H9 (cell line): Measurements from ENCODE around the gene CACNB3. TPM values are rescaled to one million over a fixed set of nuclear protein-coding genes. Genes with fewer than 3 reads are reported as not detected.

Experiments
- DNase-seq: peaks from one replicate; pipeline ENCODE4 v3.0.0-alpha.2; 2017
- H2AFZ ChIP-seq: one replicate; pipeline ENCODE4 v1.6.1; 2013; ENCODE audit warnings: mild to moderate bottlenecking, low read length, control low read depth, moderate library complexity
- H2AK5ac ChIP-seq: 2 replicates; pipeline ENCODE4 v1.6.1; 2013; ENCODE audit warnings: low read length, control low read depth, mixed read lengths; ENCODE audit not compliant: insufficient read length
- H2BK120ac ChIP-seq: one replicate; pipeline ENCODE4 v1.6.1; 2013; ENCODE audit warnings: low read depth, mild to moderate bottlenecking, low read length, control low read depth, inconsistent platforms; ENCODE audit not compliant: poor library complexity, severe bottlenecking
- H2BK12ac ChIP-seq: 2 replicates; pipeline ENCODE4 v1.6.1; 2013; ENCODE audit warnings: low read length, control low read depth, mixed read lengths, low read depth; ENCODE audit not compliant: insufficient read length
- H2BK15ac ChIP-seq: 2 replicates; pipeline ENCODE4 v1.6.1; 2013; ENCODE audit warnings: low read depth, low read length, control low read depth
- H2BK20ac ChIP-seq: one replicate; pipeline ENCODE4 v1.6.1; 2013; ENCODE audit warnings: low read depth, mild to moderate bottlenecking, low read length, control low read depth, inconsistent platforms; ENCODE audit not compliant: poor library complexity, severe bottlenecking
- H2BK5ac ChIP-seq: 2 replicates; pipeline ENCODE4 v1.6.1; 2013; ENCODE audit warnings: low read length, control low read depth, mixed read lengths; ENCODE audit not compliant: insufficient read length
- H3K14ac ChIP-seq: 2 replicates; pipeline ENCODE4 v1.6.1; 2013; ENCODE audit warnings: low read length, control low read depth; ENCODE audit not compliant: insufficient read depth
- H3K18ac ChIP-seq: 2 replicates; pipeline ENCODE4 v1.6.1; 2013; ENCODE audit warnings: low read depth, mild to moderate bottlenecking, mixed read lengths, low read length, control low read depth; ENCODE audit not compliant: insufficient read length
- H3K23ac ChIP-seq: 2 replicates; pipeline ENCODE4 v1.6.1; 2013; ENCODE audit warnings: low read length, control low read depth, mixed read lengths, low read depth; ENCODE audit not compliant: insufficient read length
- H3K23me2 ChIP-seq: 2 replicates; pipeline ENCODE4 v1.6.1; 2013; ENCODE audit warnings: low read depth, mild to moderate bottlenecking, mixed read lengths, low read length, control low read depth; ENCODE audit not compliant: insufficient read length, poor library complexity, severe bottlenecking
- H3K27ac ChIP-seq: 2 replicates; pipeline ENCODE4 v1.5.1; 2013; ENCODE audit warnings: low read length, control low read depth, mixed read lengths, low read depth; ENCODE audit not compliant: insufficient read length
- H3K27me3 ChIP-seq: 2 replicates; pipeline ENCODE4 v1.6.1; 2013; ENCODE audit warnings: low read length, control low read depth, inconsistent platforms; ENCODE audit not compliant: insufficient read depth
- H3K4ac ChIP-seq: 2 replicates; pipeline ENCODE4 v1.6.1; 2013; ENCODE audit warnings: low read depth, mild to moderate bottlenecking, control low read depth, inconsistent platforms, low read length, moderate library complexity
- H3K4me1 ChIP-seq: 2 replicates; pipeline ENCODE4 v1.6.1; 2013; ENCODE audit warnings: low read length, control low read depth, inconsistent platforms; ENCODE audit not compliant: insufficient read depth
- H3K4me2 ChIP-seq: 2 replicates; pipeline ENCODE4 v1.6.1; 2013; ENCODE audit warnings: low read length, control low read depth, mixed read lengths; ENCODE audit not compliant: insufficient read length, insufficient read depth
- H3K56ac ChIP-seq: 2 replicates; pipeline ENCODE4 v1.6.1; 2013; ENCODE audit warnings: low read depth, mild to moderate bottlenecking, mixed read lengths, low read length, control low read depth; ENCODE audit not compliant: insufficient read length
- H3K79me1 ChIP-seq: 2 replicates; pipeline ENCODE4 v1.6.1; 2013; ENCODE audit warnings: low read depth, mild to moderate bottlenecking, moderate library complexity, low read length, control low read depth, inconsistent platforms; ENCODE audit not compliant: insufficient read depth, poor library complexity, severe bottlenecking
- H3K79me2 ChIP-seq: 2 replicates; pipeline ENCODE4 v1.6.1; 2013; ENCODE audit warnings: low read length, control low read depth, inconsistent platforms; ENCODE audit not compliant: insufficient read depth
- H3K9ac ChIP-seq: 2 replicates; pipeline ENCODE4 v1.6.1; 2013; ENCODE audit warnings: low read length, control low read depth, mixed read lengths; ENCODE audit not compliant: insufficient read length; ENCODE audit errors: extremely low read depth
- H3K9me3 ChIP-seq: one replicate; pipeline ENCODE4 v1.6.1; 2013; ENCODE audit warnings: low read depth, low read length, inconsistent platforms; ENCODE audit not compliant: control insufficient read depth
- H3T11ph ChIP-seq: one replicate; pipeline ENCODE4 v1.6.1; 2013; ENCODE audit warnings: mild to moderate bottlenecking, low read length, control low read depth, inconsistent platforms
- H4K20me1 ChIP-seq: one replicate; pipeline ENCODE4 v1.6.1; 2013; ENCODE audit not compliant: control insufficient read depth, insufficient read length, insufficient read depth
- H4K5ac ChIP-seq: 2 replicates; pipeline ENCODE4 v1.6.1; 2013; ENCODE audit warnings: low read depth, mild to moderate bottlenecking, mixed read lengths, low read length, control low read depth; ENCODE audit not compliant: insufficient read length
- H4K8ac ChIP-seq: replicated peaks from 2 replicates; pipeline ENCODE4 v1.6.1; 2013; ENCODE audit warnings: low read length, control low read depth, mixed read lengths, low read depth; ENCODE audit not compliant: insufficient read length
- H4K91ac ChIP-seq: 2 replicates; pipeline ENCODE4 v1.6.1; 2013; ENCODE audit warnings: low read depth, mild to moderate bottlenecking, moderate library complexity, mixed read lengths, low read length, control low read depth; ENCODE audit not compliant: insufficient read length
- H3K27ac Mint-ChIP-seq, 3 experiments: 2 replicates in 2 of 3; 3 replicates in 1 of 3; pipeline ENCODE4 v1.8.0; 2020 to 2021; ENCODE audit warnings: mixed read lengths in 3 of 3, mild to moderate bottlenecking in 1 of 3, moderate library complexity in 1 of 3
- H3K27me3 Mint-ChIP-seq: 2 replicates; pipeline ENCODE4 v1.8.0; 2021; ENCODE audit warnings: low read depth, mild to moderate bottlenecking, moderate library complexity, mixed read lengths
- H3K36me3 Mint-ChIP-seq, 3 experiments: 2 replicates in 2 of 3; 3 replicates in 1 of 3; pipeline ENCODE4 v1.8.0; 2020 to 2021; ENCODE audit warnings: low read depth in 3 of 3, mixed read lengths in 3 of 3; ENCODE audit not compliant: insufficient read depth in 1 of 3
- H3K4me1 Mint-ChIP-seq, 2 experiments: 2 replicates each; pipeline ENCODE4 v1.8.0; 2020; ENCODE audit warnings: mixed read lengths in 2 of 2
- H3K4me3 Mint-ChIP-seq, 2 experiments: 2 replicates in 1 of 2; 3 replicates in 1 of 2; pipeline ENCODE4 v1.8.0; 2020 to 2021; ENCODE audit warnings: mild to moderate bottlenecking in 2 of 2, mixed read lengths in 2 of 2, moderate library complexity in 1 of 2
- H3K9me3 Mint-ChIP-seq, 2 experiments: 2 replicates in 1 of 2; 3 replicates in 1 of 2; pipeline ENCODE4 v1.8.0; 2020; ENCODE audit warnings: mild to moderate bottlenecking in 2 of 2, mixed read lengths in 2 of 2, moderate library complexity in 1 of 2
- CTCF ChIP-seq: fragments of 200-600 bp; sonication (generic); conservative IDR thresholded peaks from 3 replicates; pipeline ENCODE4 v1.8.0; 2021; ENCODE audit warnings: antibody characterized with exemption, mild to moderate bottlenecking
- WGBS: extraction: QIAGEN DNeasy Blood & Tissue Kit; methylation state at CpG from one replicate; pipeline ENCODE4 v1.1.7; 2013; ENCODE audit warnings: missing lambda C conversion rate, low lambda C conversion rate, mixed read lengths; ENCODE audit not compliant: insufficient read length; ENCODE audit errors: extremely low coverage; 5-methylcytosine and 5-hydroxymethylcytosine counted together
- total RNA-seq: library from RNA; stranded (reverse); gene quantifications from 2 replicates; pipeline ENCODE4 v1.2.1, GENCODE V29; 2021

Gene CACNB3
- total RNA-seq, 1 experiment from 2014 or later, result 35.1 TPM

- no peak overlapping the region for H2BK120ac ChIP-seq
- 0 out of 2 replicates have a peak, but pooled peaks cover 2% of the 10 kb centered on the region for H3K4me1 ChIP-seq
- H2BK12ac ChIP-seq, result no peak overlapping the region
- H4K5ac ChIP-seq, result no peak overlapping the region
- no peak overlapping the region for H3K56ac ChIP-seq
- no peak overlapping the region for H3K18ac ChIP-seq
- H3K14ac ChIP-seq, result no peak overlapping the region
- H3K27me3 Mint-ChIP-seq, result peaks cover 27% of the 10 kb centered on the region
- H3K23ac ChIP-seq, result no peak overlapping the region
- H3K27ac Mint-ChIP-seq, result peak overlapping the region in 1 of 3 experiments; percentile 17; a peak in 1 of 7 replicates
- H2BK20ac ChIP-seq, result no peak overlapping the region
- no peak overlapping the region for H2AFZ ChIP-seq
- no peak for TF ChIP-seq CTCF
- DNase-seq, result no peak
- H3K27me3 ChIP-seq, result peaks cover 11% of the 10 kb centered on the region
- no peak overlapping the region for H4K8ac ChIP-seq
- H2BK5ac ChIP-seq, result no peak overlapping the region
- no peak overlapping the region for H2AK5ac ChIP-seq
- no peak overlapping the region for H4K91ac ChIP-seq
- peaks cover 18% of the 10 kb centered on the region for H3K23me2 ChIP-seq
- H3K79me1 ChIP-seq, result no peaks in the 10 kb centered on the region
- H3K4ac ChIP-seq, result no peak overlapping the region
- H3K9me3 ChIP-seq, result no peaks in the 10 kb centered on the region
- no peaks in the 10 kb centered on the region for H4K20me1 ChIP-seq
- H3K4me1 Mint-ChIP-seq, result peaks cover 38 to 42% of the 10 kb centered on the region in 2 experiments
- no peak overlapping the region for H3K27ac ChIP-seq
- no peak overlapping the region for H3T11ph ChIP-seq
- H3K4me2 ChIP-seq, result no peak overlapping the region
- H3K9ac ChIP-seq, result no peak overlapping the region
- no peaks in the 10 kb centered on the region for H3K36me3 Mint-ChIP-seq
- H3K4me3 Mint-ChIP-seq, result no peak overlapping the region; a peak in 1 of 5 replicates
- no CpG with 5 or more reads among the region's 5 CpGs for WGBS
- no peaks in the 10 kb centered on the region for H3K9me3 Mint-ChIP-seq
- H3K79me2 ChIP-seq, result no peaks in the 10 kb centered on the region
- no peak overlapping the region for H2BK15ac ChIP-seq
Measured at GRCh38 chr12:48811437-48812090, 6.7 kb upstream of the CACNB3 start.
